DOHH2 (cell line): ENCODE results near the gene KCNAB1.
"Not testable (repeated sequence)": the region's sequence is repeated elsewhere in the genome, so short reads cannot be mapped to it uniquely, and the experiment has no call there.

Experiments used
- H3F3A ChIP-seq: fragments of 200-600 bp; sonication (generic), shearing (Covaris generic); 2 replicates; pipeline ENCODE4 v1.6.0; 2016; ENCODE audit warnings: antibody characterized with exemption, mild to moderate bottlenecking; ENCODE audit not compliant: control insufficient read depth, insufficient read depth
- H3K27ac ChIP-seq: fragments of 200-600 bp; sonication (generic); 2 replicates; pipeline ENCODE4 v1.5.1; 2014; ENCODE audit warnings: low read depth, mild to moderate bottlenecking, low read length, moderate library complexity
- H3K27me3 ChIP-seq: fragments of 200-600 bp; sonication (generic); 2 replicates; pipeline ENCODE4 v1.6.1; 2014; ENCODE audit warnings: mild to moderate bottlenecking, low read length, mixed read lengths; ENCODE audit not compliant: control insufficient read depth
- H3K36me3 ChIP-seq: fragments of 200-600 bp; sonication (generic); 2 replicates; pipeline ENCODE4 v1.6.1; 2014; ENCODE audit warnings: mild to moderate bottlenecking, low read length, moderate library complexity, mixed read lengths; ENCODE audit not compliant: control insufficient read depth
- H3K4me1 ChIP-seq: fragments of 200-600 bp; sonication (generic); 2 replicates; pipeline ENCODE4 v1.6.1; 2014; ENCODE audit warnings: mild to moderate bottlenecking, low read length, mixed read lengths; ENCODE audit not compliant: control insufficient read depth
- H3K4me2 ChIP-seq: fragments of 200-600 bp; sonication (generic); 2 replicates; pipeline ENCODE4 v1.6.0; 2014; ENCODE audit warnings: mild to moderate bottlenecking, low read length, moderate library complexity
- H3K4me3 ChIP-seq: fragments of 200-600 bp; sonication (generic); 2 replicates; pipeline ENCODE4 v1.5.1; 2014; ENCODE audit warnings: mild to moderate bottlenecking, low read length, mixed read lengths
- H3K79me2 ChIP-seq: fragments of 200-600 bp; sonication (generic); 2 replicates; pipeline ENCODE4 v1.6.1; 2014; ENCODE audit warnings: mild to moderate bottlenecking, low read length, mixed read lengths; ENCODE audit not compliant: control insufficient read depth
- H3K9me2 ChIP-seq: fragments of 200-600 bp; sonication (generic); replicated peaks from 2 replicates; pipeline ENCODE4 v1.6.1; 2014; ENCODE audit warnings: mild to moderate bottlenecking, low read length, mixed read lengths; ENCODE audit not compliant: control insufficient read depth
- H3K9me3 ChIP-seq: fragments of 200-600 bp; sonication (generic); 2 replicates; pipeline ENCODE4 v1.6.1; 2014; ENCODE audit warnings: antibody characterized with exemption, low read length, mixed read lengths; ENCODE audit not compliant: control insufficient read depth, insufficient read depth
- H4K20me1 ChIP-seq: fragments of 200-600 bp; sonication (generic); 2 replicates; pipeline ENCODE4 v1.6.0; 2014; ENCODE audit warnings: low read depth, mild to moderate bottlenecking, antibody characterized with exemption, low read length, moderate library complexity; ENCODE audit not compliant: control insufficient read depth, insufficient read depth
- EZH2phosphoT487 ChIP-seq: fragments of 200-600 bp; sonication (generic); IDR thresholded peaks from 2 replicates; pipeline ENCODE4 v1.6.1; 2017; ENCODE audit warnings: borderline replicate concordance, mild to moderate bottlenecking, antibody characterized with exemption, low read length, moderate library complexity, mixed read lengths
- TF ChIP-seq, protein P1 (sequence below): fragments of 200-600 bp; sonication (generic); IDR thresholded peaks from one replicate; pipeline ENCODE4 v1.5.1; 2014; ENCODE audit warnings: antibody characterized with exemption, mild to moderate bottlenecking, low read depth, low read length; ENCODE audit not compliant: poor library complexity, severe bottlenecking

The KCNAB1 gene

DNA sequence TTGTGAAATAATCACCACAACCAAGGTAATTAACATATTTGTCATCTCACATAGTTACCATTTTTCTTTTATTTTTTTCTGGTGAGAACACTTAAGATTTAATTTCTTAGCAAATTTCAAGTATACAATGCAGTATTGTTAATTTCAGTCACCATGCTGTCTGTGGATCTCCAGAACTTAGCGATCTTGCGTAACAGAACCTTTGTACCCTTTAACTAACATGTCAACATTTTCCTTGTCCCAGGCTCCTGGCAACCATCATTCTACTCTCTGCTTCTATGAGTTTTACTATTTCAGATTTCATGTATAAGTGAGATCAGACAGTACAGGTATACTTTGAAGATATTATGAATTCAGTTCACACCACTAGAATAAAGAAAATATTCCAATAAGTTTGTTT lies 154.4 kb downstream of the KCNAB1 start:
- Histone ChIP-seq H3K9me3 (no peaks in the 10 kb centered on the region), H3K36me3 (no peaks in the 10 kb centered on the region), H4K20me1 (no peaks in the 10 kb centered on the region), H3K79me2 (no peaks in the 10 kb centered on the region), H3K4me3 (no peak overlapping the region), H3K4me2 (no peak overlapping the region), H3F3A (no peaks in the 10 kb centered on the region), H3K9me2 (no peaks in the 10 kb centered on the region), H3K27me3 (no peaks in the 10 kb centered on the region), H3K27ac (no peak overlapping the region), H3K4me1 (no peaks in the 10 kb centered on the region)
- no peak for TF ChIP-seq EZH2phosphoT487
- TF ChIP-seq, protein P1, sequence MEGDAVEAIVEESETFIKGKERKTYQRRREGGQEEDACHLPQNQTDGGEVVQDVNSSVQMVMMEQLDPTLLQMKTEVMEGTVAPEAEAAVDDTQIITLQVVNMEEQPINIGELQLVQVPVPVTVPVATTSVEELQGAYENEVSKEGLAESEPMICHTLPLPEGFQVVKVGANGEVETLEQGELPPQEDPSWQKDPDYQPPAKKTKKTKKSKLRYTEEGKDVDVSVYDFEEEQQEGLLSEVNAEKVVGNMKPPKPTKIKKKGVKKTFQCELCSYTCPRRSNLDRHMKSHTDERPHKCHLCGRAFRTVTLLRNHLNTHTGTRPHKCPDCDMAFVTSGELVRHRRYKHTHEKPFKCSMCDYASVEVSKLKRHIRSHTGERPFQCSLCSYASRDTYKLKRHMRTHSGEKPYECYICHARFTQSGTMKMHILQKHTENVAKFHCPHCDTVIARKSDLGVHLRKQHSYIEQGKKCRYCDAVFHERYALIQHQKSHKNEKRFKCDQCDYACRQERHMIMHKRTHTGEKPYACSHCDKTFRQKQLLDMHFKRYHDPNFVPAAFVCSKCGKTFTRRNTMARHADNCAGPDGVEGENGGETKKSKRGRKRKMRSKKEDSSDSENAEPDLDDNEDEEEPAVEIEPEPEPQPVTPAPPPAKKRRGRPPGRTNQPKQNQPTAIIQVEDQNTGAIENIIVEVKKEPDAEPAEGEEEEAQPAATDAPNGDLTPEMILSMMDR = no peak

DNA sequence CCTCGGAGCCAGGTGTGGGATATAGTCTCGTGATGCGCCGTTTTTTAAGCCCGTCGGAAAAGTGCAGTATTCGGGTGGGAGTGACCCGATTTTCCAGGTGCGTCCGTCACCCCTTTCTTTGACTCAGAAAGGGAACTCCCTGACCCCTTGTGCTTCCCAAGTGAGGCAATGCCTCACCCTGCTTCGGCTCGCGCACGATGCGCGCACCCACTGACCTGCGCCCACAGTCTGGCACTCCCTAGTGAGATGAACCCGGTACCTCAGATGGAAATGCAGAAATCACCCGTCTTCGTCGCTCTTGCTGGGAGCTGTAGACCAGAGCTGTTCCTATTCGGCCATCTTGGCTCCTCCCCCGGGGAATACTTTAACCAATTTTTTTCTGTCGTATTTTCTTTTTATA lies 164.3 kb downstream of the KCNAB1 start:
- H3K27me3 ChIP-seq, H3K4me1 ChIP-seq, H3K9me2 ChIP-seq, H3K4me2 ChIP-seq, H3K4me3 ChIP-seq, H3K27ac ChIP-seq, H3K79me2 ChIP-seq, H3F3A ChIP-seq, H3K36me3 ChIP-seq, H4K20me1 ChIP-seq, H3K9me3 ChIP-seq: not testable (repeated sequence)

DNA sequence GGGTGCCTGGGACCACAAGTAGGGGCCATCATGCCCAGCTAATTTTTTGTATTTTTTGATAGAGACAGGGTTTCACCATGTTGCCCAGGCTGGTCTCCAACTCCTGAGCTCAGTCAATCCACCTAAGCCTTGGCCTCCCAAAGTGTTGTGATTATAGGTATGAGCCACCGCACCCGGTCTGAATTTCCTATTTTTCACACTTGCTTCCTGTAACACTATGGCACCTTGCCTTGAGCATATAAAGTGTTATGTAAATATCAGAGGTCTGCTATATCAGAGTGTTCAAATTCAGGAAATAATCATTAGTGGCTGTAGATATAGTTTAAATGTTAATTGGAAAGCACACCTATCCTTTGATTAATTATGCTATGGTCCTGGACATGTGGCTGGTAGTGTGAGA lies 165.2 kb downstream of the KCNAB1 start:
- Histone ChIP-seq H3F3A (no peaks in the 10 kb centered on the region), H3K27ac (no peak overlapping the region), H4K20me1 (no peaks in the 10 kb centered on the region), H3K9me3 (no peaks in the 10 kb centered on the region), H3K36me3 (no peaks in the 10 kb centered on the region), H3K79me2 (no peaks in the 10 kb centered on the region), H3K9me2 (no peaks in the 10 kb centered on the region), H3K27me3 (no peaks in the 10 kb centered on the region; the same call in 1 of the 2 replicates), H3K4me3 (no peak overlapping the region), H3K4me2 (no peak overlapping the region), H3K4me1 (no peaks in the 10 kb centered on the region)
- TF ChIP-seq, protein P1 = no peak
- TF ChIP-seq EZH2phosphoT487 = no peak

- Histone ChIP-seq H3K4me2 (no peak overlapping the region), H3K9me3 (no peaks in the 10 kb centered on the region), H3K79me2 (no peaks in the 10 kb centered on the region)
Observed at GRCh38 chr3:156290924-156291271, 170.5 kb downstream of the KCNAB1 start.

More at GRCh38 chr3:156290924-156291271, 170.5 kb downstream of the KCNAB1 start:
- Histone ChIP-seq H3K4me1 (no peaks in the 10 kb centered on the region), H3K27ac (no peak overlapping the region), H4K20me1 (no peaks in the 10 kb centered on the region), H3K9me2 (no peaks in the 10 kb centered on the region), H3F3A (no peaks in the 10 kb centered on the region), H3K27me3 (peaks cover 6% of the 10 kb centered on the region; the same call in 1 of the 2 replicates), H3K36me3 (no peaks in the 10 kb centered on the region), H3K4me3 (no peak overlapping the region)
- TF ChIP-seq, protein P1 = no peak
- TF ChIP-seq EZH2phosphoT487 = no peak
